NCI-H748 treated with DMSO at 0.1 percent for 48 hours (cell line): ENCODE results near the gene PWWP2B.

Experiments
- DNase-seq: peaks from one replicate; lab custom pipeline; 2025; lab: John Stamatoyannopoulos, UW

Gene PWWP2B

GRCh38 chr10:132394936-132395703 is 1.9 kb upstream of the PWWP2B start:
- DNase-seq: no peak

GRCh38 chr10:132395704-132396493 is 1.1 kb upstream of the PWWP2B start:
- DNase-seq: no peak

DNA sequence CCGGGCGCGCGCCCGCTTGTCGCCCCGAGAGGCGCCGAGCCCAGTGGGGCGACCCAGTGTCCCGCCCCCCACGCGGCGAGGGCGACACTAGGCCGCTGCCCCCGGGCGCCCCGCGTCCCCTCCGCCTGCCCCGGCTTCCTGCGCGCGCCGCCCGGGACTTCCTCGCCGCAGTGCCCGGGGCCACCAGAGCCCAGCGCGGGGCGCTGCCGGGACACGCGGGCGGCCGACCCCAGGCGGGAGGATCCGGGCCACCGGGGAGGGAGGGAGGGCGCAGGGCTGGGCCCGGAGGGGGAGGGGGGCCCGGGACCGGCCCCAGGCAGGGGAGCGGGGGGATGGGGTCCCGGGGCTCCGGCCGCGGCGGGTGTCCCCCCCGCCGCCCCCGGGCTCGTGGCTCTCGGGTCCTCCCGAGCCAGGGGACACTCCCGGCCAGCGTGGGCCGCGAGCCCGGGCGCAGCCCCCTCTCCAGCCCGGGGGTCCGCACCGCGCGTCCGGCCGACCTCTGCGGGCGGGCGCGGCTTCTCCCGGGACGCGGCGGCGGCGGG is 435 bp upstream of the PWWP2B start:
- no peak for DNase-seq

GRCh38 chr10:132397671-132398565 is 918 bp downstream of the PWWP2B start:
- DNase-seq: no peak

GRCh38 chr10:132398566-132398991 is 1.6 kb downstream of the PWWP2B start:
- DNase-seq: no peak

DNA sequence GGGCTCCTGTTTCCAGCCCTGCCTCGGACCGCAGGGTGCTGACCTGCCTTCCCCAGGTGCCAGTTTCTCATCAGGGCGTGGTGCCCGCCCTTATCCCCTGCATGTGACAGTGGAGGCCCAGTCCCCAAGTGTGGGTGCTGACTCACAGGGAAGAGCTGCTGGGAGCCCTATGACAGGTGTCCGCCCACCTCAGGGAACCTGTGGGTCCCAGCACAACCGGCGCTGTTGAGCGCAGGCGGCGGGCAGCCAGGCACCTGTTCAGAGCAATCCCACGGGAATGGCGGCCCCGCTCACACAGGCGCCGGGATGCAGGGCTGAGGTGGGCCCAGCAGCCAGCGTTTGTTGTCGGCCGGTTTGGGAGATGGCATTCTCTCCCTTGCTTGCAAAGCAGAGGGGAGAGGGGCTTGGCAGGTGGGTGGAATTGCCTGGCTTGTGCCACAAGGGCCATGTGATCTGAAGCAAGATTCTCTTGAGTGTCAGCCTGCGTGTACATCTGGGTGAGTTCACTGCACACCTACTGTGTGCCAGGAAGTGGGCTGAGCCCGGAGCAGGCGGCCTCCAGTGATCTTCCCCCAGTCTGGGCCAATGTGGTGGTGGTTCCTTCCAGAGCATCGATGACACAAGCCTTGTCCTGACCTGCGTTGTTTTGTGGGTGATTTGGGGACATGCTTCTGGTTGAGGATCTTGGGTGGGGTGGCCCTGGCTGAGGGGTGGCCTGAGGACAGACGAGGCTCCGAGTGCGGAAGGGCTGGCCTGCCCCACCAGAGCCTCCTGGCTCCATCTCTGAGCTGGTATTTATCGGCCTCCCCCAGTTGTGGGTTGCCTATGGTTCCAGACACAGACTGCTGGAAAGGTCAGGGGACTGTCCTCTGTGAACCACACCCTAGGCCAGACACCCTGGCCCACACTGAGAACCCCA is 2.4 kb downstream of the PWWP2B start:
- no peak for DNase-seq

DNA sequence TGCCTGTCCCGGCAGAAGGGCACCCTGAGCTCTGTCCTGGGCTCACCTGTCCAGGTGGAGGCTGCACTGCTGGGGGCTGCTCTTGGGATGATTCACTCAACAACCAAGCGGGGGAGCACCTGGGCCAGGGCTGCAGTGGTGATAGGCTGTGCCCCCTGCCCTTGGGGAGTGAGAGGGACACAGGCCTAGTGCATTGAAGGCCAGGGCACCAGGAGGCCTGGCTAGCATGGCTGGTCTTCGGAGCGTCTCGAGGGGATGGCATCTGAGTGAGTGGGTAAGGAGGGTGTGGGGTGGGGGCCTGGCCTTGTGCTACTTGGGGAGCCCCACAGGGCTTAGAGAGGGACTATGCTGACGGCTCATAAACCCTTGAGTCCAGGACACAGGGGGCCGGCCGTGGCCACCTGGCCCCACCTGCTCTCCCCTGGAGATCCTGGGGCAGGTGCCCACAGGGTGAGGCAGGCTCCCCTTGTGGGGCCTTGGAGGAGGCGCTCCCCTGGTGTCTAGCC is 3.1 kb downstream of the PWWP2B start:
- DNase-seq: no peak

- no peak for DNase-seq
Measured at GRCh38 chr10:132400547-132401151, 3.6 kb downstream of the PWWP2B start.

DNA sequence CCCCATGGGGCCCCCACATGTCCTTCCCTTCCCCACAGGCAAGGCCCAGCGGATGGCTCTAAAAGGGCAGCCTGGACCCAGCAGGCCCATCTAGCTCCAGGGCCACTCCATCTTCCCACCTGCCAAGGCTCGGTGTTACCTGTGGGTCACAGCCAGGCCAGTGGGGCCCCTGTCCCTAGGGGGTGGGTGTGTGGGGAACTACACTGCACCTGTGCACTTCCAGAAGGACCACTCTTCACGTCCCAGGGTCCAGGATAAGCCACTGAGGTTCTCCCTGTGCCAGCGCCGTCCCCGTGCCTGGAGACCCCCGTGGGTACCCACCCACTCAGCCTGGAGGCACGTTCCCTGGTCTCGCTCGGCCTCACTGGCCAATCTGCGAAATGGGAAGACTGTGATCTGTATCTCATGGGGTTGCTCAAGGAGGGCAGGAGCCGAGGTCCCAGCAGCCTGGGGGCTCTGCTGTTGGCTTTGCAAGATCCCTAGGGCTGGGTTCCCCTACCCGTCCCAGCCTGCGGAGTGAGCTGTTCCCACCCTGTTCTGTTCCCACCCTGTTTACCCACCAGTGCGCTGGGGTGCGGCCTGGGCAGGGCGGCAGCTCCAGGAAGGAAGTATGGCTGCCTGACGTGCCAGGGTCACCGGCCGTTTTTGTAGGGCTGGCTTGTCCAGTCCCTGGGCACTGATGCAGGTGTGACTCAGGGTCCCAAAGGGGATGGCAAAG is 4.6 kb downstream of the PWWP2B start:
- no peak for DNase-seq

DNA sequence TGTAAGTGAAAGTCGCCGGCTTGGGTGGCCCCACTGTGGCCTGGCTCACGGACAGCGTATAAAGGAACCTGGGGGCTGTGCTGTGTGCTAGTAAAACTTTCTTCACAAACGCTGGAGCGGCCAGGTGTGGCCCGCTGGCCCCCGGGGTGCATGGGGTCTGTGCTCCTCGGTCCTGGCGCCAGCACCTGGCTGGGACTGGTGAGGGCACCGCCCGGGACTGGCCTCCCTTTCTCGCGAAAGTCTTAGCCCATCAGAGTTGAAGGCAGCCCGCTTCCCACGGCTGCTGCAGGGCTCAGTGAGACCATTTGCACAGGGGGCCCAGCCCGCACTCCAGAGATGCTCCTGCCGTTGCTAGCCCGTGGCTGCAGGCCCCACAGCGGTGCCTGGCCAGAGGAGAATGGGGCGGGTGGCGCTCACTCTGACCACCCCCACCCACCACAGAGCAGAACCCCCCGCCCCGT is 5.8 kb downstream of the PWWP2B start:
- no peak for DNase-seq

DNA sequence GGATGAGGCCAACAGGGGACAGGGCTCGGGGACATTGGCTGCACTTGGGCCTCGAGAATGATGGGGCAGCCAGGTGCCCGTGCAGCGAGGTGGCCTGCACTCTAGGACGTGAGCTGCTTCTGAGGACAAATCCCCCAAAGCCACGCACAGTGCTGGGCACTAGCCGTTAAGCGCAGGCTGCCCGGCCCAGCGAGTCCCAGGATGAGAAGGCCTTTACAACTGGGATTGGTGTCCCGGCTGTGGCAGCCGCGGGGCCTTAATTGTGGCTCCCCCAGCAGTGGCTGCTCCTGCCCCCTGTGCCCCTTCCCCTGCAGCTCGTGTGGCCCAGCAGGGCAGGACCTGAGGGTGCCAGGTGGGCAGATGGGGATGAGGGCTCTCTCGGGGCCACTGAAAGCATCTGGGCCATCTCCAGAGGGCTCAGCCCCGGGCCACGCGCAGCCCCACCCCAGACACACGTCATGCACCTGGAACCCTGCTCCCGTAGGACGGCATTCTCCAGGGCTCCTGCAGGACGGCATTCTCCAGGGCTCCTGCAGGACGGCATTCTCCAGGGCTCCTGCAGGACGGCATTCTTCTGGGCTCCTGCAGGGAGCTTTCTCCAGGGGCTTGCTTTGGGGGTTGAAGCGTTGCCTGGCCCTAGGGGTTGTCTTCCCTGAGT is 6.6 kb downstream of the PWWP2B start:
- DNase-seq: no peak

DNA sequence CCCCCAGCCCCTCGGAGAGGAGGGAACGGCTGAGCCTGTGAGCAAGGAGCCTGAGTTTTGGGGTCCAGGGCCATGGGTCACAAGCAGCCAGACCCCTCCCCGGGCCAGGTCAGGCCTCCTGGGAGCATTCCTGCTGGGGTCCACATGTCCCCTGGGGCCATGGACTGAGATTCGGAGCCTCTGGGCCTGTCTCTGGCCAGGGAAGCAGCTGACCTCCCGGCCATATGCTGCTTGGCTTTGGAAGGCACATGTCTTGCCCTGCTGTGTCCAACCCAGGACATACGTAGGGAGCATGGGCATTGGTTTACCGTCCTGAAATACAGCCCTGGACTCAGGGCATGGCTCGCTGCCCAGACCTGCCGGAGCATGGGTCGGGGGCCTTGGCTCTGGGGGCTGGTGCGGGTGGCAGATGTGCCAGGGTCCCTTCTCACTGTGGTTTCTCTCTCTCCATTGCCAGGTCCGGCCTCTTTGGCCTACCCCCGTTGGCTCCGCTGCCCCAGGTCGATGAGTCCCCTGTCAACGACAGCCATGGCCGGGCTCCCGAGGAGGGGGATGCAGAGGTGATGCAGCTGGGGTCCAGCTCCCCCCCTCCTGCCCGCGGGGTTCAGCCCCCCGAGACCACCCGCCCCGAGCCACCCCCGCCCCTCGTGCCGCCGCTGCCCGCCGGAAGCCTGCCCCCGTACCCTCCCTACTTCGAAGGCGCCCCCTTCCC is 7.3 kb downstream of the PWWP2B start:
- no peak for DNase-seq

- no peak for DNase-seq
Measured at GRCh38 chr10:132404911-132405462, 8.0 kb downstream of the PWWP2B start.

DNA sequence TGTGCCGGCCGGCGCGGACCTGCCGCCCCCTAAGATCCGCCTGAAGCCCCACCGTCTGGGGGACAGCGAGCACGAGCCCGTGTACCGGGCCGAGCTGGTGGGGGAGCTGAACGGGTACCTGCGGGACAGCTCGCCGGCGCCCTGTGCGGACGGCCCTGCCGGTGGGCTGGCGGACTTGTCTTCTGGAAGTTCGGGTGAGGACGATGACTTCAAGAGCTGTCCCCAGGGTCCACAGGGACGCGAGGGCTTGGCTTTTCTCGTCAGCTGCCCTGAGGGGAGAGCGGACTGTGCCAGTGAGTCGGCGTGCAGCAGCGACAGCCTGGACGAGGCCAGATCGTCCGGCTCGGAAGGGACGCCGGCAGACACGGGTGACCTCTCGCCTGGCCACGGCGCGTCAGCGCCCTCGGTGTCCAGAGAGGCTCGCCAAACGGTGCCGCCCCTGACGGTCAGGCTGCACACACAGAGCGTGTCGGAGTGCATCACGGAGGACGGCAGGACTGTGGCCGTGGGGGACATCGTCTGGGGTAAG is 8.5 kb downstream of the PWWP2B start:
- DNase-seq: no peak

DNA sequence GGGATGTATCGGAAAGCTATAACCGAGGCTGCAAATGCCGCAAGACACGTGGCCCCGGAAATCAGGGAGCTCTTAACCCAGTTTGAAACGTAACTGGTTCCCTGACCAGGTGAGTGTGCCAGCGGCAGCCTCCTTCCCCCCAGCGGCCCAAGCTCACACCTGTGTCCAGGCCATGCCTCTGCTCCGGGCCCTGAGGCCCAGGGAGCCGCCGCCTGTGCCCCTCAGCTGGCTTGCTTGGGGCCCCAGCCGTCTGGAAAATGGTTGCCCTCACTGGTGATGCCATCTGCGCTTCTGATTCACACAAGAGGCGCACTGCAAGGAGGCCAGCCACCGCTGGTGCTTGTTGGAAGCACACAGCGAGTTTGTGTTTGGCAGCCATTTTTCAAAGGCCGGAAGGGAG is 9.2 kb downstream of the PWWP2B start:
- DNase-seq: no peak

DNA sequence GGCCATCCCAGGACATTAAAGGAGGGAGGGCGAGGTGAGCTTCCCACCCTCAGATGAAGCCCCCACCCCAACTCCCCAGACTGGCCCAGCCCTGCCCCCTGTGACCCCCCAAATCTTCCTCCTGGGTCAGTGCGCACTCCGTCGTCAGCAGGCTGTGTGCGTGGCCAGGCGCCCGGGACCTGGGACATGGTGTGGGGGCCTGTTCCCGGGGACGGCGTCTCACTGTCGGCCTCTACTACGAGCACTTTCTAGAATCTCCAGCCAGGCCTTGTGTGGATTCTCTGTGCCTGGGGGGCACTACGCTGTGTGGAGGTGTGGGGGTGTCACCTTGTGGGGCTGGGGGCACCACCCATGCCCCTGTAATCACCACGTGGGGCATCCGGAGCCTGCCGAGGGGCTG is 9.8 kb downstream of the PWWP2B start:
- no peak for DNase-seq

DNA sequence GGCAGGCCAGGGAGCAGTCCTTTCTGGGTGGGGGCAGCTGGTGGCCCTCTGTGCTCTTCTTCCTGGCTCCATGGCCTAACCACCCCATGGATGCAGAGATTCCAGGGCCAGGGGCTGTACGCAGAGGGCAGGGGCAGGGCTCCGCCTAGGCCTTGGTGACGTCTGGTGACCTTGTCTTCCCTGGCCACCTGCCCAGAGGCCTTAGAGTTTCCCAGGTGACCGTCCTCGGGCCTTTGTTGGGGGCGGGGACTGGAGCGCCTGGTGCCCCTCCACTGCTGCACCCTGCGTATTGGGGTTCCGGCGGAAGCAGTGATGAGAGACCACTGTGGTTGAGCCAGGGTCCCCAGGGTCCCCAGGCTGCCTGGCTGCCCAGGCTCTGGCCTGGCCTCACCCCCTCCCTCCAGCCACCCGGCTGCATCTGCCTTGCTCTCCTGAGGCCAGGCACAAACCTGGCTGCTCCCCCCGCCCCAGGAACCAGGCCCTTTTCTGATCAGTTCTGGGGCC is 10.3 kb downstream of the PWWP2B start:
- no peak for DNase-seq

- DNase-seq: peak; percentile 53
Measured at GRCh38 chr10:132407846-132408278, 10.9 kb downstream of the PWWP2B start.
